Neuronal stem cell (in vitro differentiated cells): ENCODE results near the gene RAB11FIP2.

Experiments
- DNase-seq: peaks from one replicate; pipeline ENCODE4 v3.0.0-alpha.2; 2013; ENCODE audit warnings: low spot score
- H2AFZ ChIP-seq: one replicate; pipeline ENCODE4 v1.6.1; 2013; ENCODE audit warnings: mild to moderate bottlenecking, low read length, inconsistent platforms
- H2AK5ac ChIP-seq: 2 replicates; pipeline ENCODE4 v1.6.1; 2013; ENCODE audit warnings: low read depth, mild to moderate bottlenecking, inconsistent platforms, low read length, moderate library complexity, mixed read lengths
- H2BK120ac ChIP-seq: 2 replicates; pipeline ENCODE4 v1.6.1; 2013; ENCODE audit warnings: low read depth, mild to moderate bottlenecking, inconsistent platforms, low read length, moderate library complexity, mixed read lengths
- H2BK12ac ChIP-seq: one replicate; pipeline ENCODE4 v1.6.1; 2013; ENCODE audit warnings: low read length, inconsistent platforms
- H2BK15ac ChIP-seq: 2 replicates; pipeline ENCODE4 v1.6.1; 2013; ENCODE audit warnings: mild to moderate bottlenecking, low read length, inconsistent platforms, mixed read lengths
- H2BK5ac ChIP-seq: one replicate; pipeline ENCODE4 v1.6.1; 2013; ENCODE audit warnings: inconsistent platforms, mild to moderate bottlenecking, low read length, moderate library complexity
- H3K14ac ChIP-seq: one replicate; pipeline ENCODE4 v1.6.1; 2013; ENCODE audit warnings: low read length, inconsistent platforms
- H3K18ac ChIP-seq: 2 replicates; pipeline ENCODE4 v1.6.1; 2013; ENCODE audit warnings: low read length, inconsistent platforms
- H3K23ac ChIP-seq: 2 replicates; pipeline ENCODE4 v1.6.1; 2013; ENCODE audit warnings: low read depth, mild to moderate bottlenecking, mixed read lengths, low read length, inconsistent platforms; ENCODE audit not compliant: poor library complexity
- H3K27ac ChIP-seq: replicated peaks from 3 replicates; pipeline ENCODE4 v1.5.1; 2013; ENCODE audit warnings: low read length, inconsistent platforms
- H3K27me3 ChIP-seq, 3 experiments: 2 replicates each; pipeline ENCODE4 v1.6.1; 2013; ENCODE audit warnings: low read length in 3 of 3, mild to moderate bottlenecking in 2 of 3, inconsistent platforms in 1 of 3, low read depth in 1 of 3, mixed read lengths in 1 of 3, moderate library complexity in 1 of 3; ENCODE audit not compliant: control insufficient read depth in 3 of 3, insufficient read depth in 3 of 3
- H3K36me3 ChIP-seq, 2 donors: replicated peaks in 1 of 2; 2 replicates each; pipeline ENCODE4 v1.6.1; 2013; ENCODE audit warnings: low read length in 2 of 2; ENCODE audit not compliant: control insufficient read depth in 2 of 2, insufficient read depth in 2 of 2
- H3K4ac ChIP-seq: 2 replicates; pipeline ENCODE4 v1.6.1; 2013; ENCODE audit warnings: inconsistent platforms, mild to moderate bottlenecking, low read length, moderate library complexity
- H3K4me1 ChIP-seq, 2 donors: 1 replicate in 1 of 2; 2 replicates in 1 of 2; pipeline ENCODE4 v1.6.1; 2013; ENCODE audit warnings: low read length in 2 of 2, low read depth in 1 of 2; ENCODE audit not compliant: control insufficient read depth in 2 of 2, insufficient read depth in 1 of 2
- H3K4me2 ChIP-seq: one replicate; pipeline ENCODE4 v1.6.1; 2013; ENCODE audit warnings: mild to moderate bottlenecking, low read length, inconsistent platforms; ENCODE audit not compliant: insufficient read depth, poor library complexity, severe bottlenecking
- H3K4me3 ChIP-seq, 2 donors: 2 replicates each; pipeline ENCODE4 v1.5.1; 2013; ENCODE audit warnings: low read length in 2 of 2, mild to moderate bottlenecking in 2 of 2, inconsistent platforms in 1 of 2, moderate library complexity in 1 of 2
- H3K79me1 ChIP-seq: one replicate; pipeline ENCODE4 v1.6.1; 2013; ENCODE audit warnings: low read depth, mild to moderate bottlenecking, inconsistent platforms, low read length, moderate library complexity
- H3K9ac ChIP-seq: one replicate; pipeline ENCODE4 v1.6.1; 2013; ENCODE audit warnings: mild to moderate bottlenecking, low read depth, low read length, inconsistent platforms; ENCODE audit not compliant: poor library complexity
- H3K9me3 ChIP-seq, 2 donors: replicated peaks in 1 of 2; 2 replicates each; pipeline versions ENCODE3 to v1.6.1; 2013; ENCODE audit warnings: low read length in 2 of 2, mild to moderate bottlenecking in 2 of 2, inconsistent platforms in 1 of 2, low read depth in 1 of 2, mixed read lengths in 1 of 2, moderate library complexity in 1 of 2; ENCODE audit not compliant: control insufficient read depth in 2 of 2, insufficient read depth in 1 of 2
- H4K8ac ChIP-seq: one replicate; pipeline ENCODE4 v1.6.1; 2013; ENCODE audit warnings: low read depth, mild to moderate bottlenecking, inconsistent platforms, low read length, moderate library complexity
- H4K91ac ChIP-seq: one replicate; pipeline ENCODE4 v1.6.1; 2013; ENCODE audit warnings: low read length, low read depth, mild to moderate bottlenecking, inconsistent platforms; ENCODE audit not compliant: poor library complexity
- WGBS, 2 donors: extraction: QIAGEN DNeasy Blood & Tissue Kit; methylation state at CpG; one replicate each; pipeline ENCODE4 v1.1.7; 2013; ENCODE audit warnings: missing lambda C conversion rate in 2 of 2, mixed read lengths in 1 of 2; ENCODE audit not compliant: insufficient read length in 2 of 2, insufficient replicate concordance in 1 of 2; ENCODE audit errors: extremely low coverage in 2 of 2; 5-methylcytosine and 5-hydroxymethylcytosine counted together

Gene RAB11FIP2

DNA sequence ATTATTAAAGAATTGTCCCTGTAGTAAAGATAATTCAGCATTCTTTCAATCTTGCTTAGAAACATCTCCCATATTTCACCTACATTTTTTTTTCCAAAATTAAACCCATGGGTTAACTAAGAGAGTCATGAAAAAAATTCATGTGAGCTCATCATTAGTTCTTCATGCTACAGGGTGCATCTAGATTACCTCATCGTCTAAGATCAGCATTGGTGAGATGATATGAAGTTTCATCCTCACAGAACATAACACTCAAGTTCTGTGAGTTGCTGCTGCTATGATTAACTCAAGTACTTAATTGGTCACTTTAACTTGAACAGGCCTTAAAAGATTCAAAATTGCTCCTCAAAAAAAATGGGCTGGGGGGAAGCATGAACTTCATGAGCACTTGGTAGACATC is 50.0 kb downstream of the RAB11FIP2 start:
- no peak overlapping the region for H2BK120ac ChIP-seq
- no peak overlapping the region for H3K18ac ChIP-seq
- no peak overlapping the region for H2BK15ac ChIP-seq
- H3K27ac ChIP-seq = no peak overlapping the region
- H2BK12ac ChIP-seq = no peak overlapping the region
- no peak overlapping the region for H4K8ac ChIP-seq
- H3K14ac ChIP-seq = no peak overlapping the region
- no peak overlapping the region for H3K23ac ChIP-seq
- H2BK5ac ChIP-seq = no peak overlapping the region
- no peaks in the 10 kb centered on the region for H3K79me1 ChIP-seq
- peaks cover 0 to 5% of the 10 kb centered on the region in 2 donors for H3K4me1 ChIP-seq
- H3K9ac ChIP-seq = no peak overlapping the region
- no peak overlapping the region for H3K4me3 ChIP-seq
- no peak for DNase-seq
- no peak overlapping the region for H4K91ac ChIP-seq
- H3K36me3 ChIP-seq = no peaks in the 10 kb centered on the region
- no peak overlapping the region for H2AK5ac ChIP-seq
- H3K4ac ChIP-seq = no peak overlapping the region
- no peak overlapping the region for H2AFZ ChIP-seq
- no peaks in the 10 kb centered on the region for H3K9me3 ChIP-seq
- WGBS, 2 donors = no CpG with 5 or more reads among the region's 1 CpG
- H3K27me3 ChIP-seq = no peaks in the 10 kb centered on the region
- H3K4me2 ChIP-seq = no peak overlapping the region

DNA sequence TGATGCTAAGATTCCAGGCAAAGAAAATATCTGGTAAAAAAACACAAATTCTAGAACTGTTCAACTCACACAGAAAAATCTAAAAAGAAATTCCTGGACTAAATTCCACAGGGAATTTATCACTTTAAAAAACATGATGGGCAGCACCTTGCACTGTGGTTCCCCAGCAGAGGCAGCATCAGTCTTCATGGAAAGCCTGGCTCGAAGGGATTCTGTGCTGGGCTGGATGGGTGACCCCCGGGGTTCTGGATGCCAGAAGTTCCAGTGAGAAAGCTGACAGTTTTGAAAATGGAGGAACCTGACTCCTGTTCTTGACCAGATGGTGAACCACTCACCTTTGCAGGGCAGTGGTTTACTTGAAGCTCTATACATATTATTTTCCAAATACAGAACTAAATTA is 52.0 kb downstream of the RAB11FIP2 start:
- Histone ChIP-seq H3K27ac (no peak overlapping the region), H3K4me2 (no peak overlapping the region), H3K27me3 (no peaks in the 10 kb centered on the region), H2BK120ac (no peak overlapping the region), H3K9ac (no peak overlapping the region), H2AFZ (no peak overlapping the region), H3K14ac (no peak overlapping the region), H3K4ac (no peak overlapping the region), H3K79me1 (no peaks in the 10 kb centered on the region), H3K36me3 (no peaks in the 10 kb centered on the region), H4K91ac (no peak overlapping the region), H3K18ac (no peak overlapping the region), H3K9me3 (no peaks in the 10 kb centered on the region), H3K23ac (no peak overlapping the region), H4K8ac (no peak overlapping the region), H3K4me3 (no peak overlapping the region), H2BK15ac (no peak overlapping the region), H2AK5ac (no peak overlapping the region), H2BK5ac (no peak overlapping the region), H3K4me1 (peaks cover 0 to 7% of the 10 kb centered on the region in 2 donors), H2BK12ac (no peak overlapping the region)
- no peak for DNase-seq
- WGBS, 2 donors = no CpG with 5 or more reads among the region's 2 CpGs

DNA sequence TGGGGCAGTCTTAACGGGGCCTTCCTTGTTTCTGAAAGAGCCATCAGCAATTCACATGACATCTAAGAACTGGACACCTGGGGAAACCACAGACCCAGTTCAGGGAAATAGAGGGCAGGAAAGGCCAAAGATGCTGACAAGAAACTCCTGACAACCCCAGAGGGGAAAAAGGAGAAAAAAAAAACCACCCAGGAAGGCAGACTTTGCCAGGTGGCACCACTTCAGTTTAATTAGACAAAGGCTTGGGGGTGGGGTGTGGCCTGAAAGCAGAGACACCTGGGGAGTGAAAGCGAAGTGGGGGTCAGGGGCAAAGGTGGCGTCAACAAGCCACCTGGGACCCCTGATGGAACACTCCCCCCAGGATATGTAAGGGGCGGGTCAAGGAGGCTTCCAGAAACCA is 53.6 kb downstream of the RAB11FIP2 start:
- H3K4me2 ChIP-seq = no peak overlapping the region
- DNase-seq = no peak
- no peak overlapping the region for H2AFZ ChIP-seq
- H3K36me3 ChIP-seq = no peaks in the 10 kb centered on the region
- H2BK5ac ChIP-seq = no peak overlapping the region
- no peaks in the 10 kb centered on the region for H3K27me3 ChIP-seq
- H3K23ac ChIP-seq = no peak overlapping the region
- H3K9me3 ChIP-seq = no peaks in the 10 kb centered on the region
- no peaks in the 10 kb centered on the region for H3K79me1 ChIP-seq
- no CpG with 5 or more reads among the region's 4 CpGs for WGBS, 2 donors
- H2AK5ac ChIP-seq = no peak overlapping the region
- no peak overlapping the region for H3K14ac ChIP-seq
- no peak overlapping the region for H2BK12ac ChIP-seq
- no peak overlapping the region for H3K4ac ChIP-seq
- H2BK15ac ChIP-seq = no peak overlapping the region
- peaks cover 0 to 7% of the 10 kb centered on the region in 2 donors for H3K4me1 ChIP-seq
- H3K27ac ChIP-seq = no peak overlapping the region
- H3K4me3 ChIP-seq = no peak overlapping the region
- no peak overlapping the region for H4K91ac ChIP-seq
- no peak overlapping the region for H2BK120ac ChIP-seq
- H4K8ac ChIP-seq = no peak overlapping the region
- no peak overlapping the region for H3K18ac ChIP-seq
- no peak overlapping the region for H3K9ac ChIP-seq

- H4K8ac ChIP-seq = no peak overlapping the region
- no peak overlapping the region for H3K4me2 ChIP-seq
- H3K27ac ChIP-seq = no peak overlapping the region
- no peak overlapping the region for H3K23ac ChIP-seq
- no peak overlapping the region for H4K91ac ChIP-seq
- H3K27me3 ChIP-seq = no peaks in the 10 kb centered on the region
- no peak overlapping the region for H3K4me3 ChIP-seq
- no peaks in the 10 kb centered on the region for H3K9me3 ChIP-seq
- H3K14ac ChIP-seq = no peak overlapping the region
- H2BK120ac ChIP-seq = no peak overlapping the region
- H2AFZ ChIP-seq = no peak overlapping the region
- H3K79me1 ChIP-seq = no peaks in the 10 kb centered on the region
- peaks cover 0 to 6% of the 10 kb centered on the region in 2 donors for H3K4me1 ChIP-seq
- no peak overlapping the region for H3K18ac ChIP-seq
- no peak overlapping the region for H3K9ac ChIP-seq
- no peak overlapping the region for H2AK5ac ChIP-seq
- DNase-seq = no peak
- H2BK12ac ChIP-seq = no peak overlapping the region
- no CpG with 5 or more reads among the region's 8 CpGs for WGBS, 2 donors
- no peak overlapping the region for H2BK5ac ChIP-seq
- no peak overlapping the region for H2BK15ac ChIP-seq
- no peaks in the 10 kb centered on the region for H3K36me3 ChIP-seq
- H3K4ac ChIP-seq = no peak overlapping the region
Measured at GRCh38 chr10:117991701-117992100, 55.0 kb downstream of the RAB11FIP2 start.
